Esophagus (tissue), 2 donors: ENCODE measurements around the gene GCSAML. TPM values are rescaled to one million over a fixed set of nuclear protein-coding genes. Genes with fewer than 3 reads are reported as not detected.
"Not testable (repeated sequence)": the region's sequence is repeated elsewhere in the genome, so short reads cannot be mapped to it uniquely, and the experiment has no call there.

Source experiments
- H3K27ac ChIP-seq, 2 donors: one replicate each; pipeline ENCODE4 v1.5.1; 2013; ENCODE audit warnings: low read depth in 2 of 2, mild to moderate bottlenecking in 2 of 2, inconsistent platforms in 1 of 2, low read length in 1 of 2, moderate library complexity in 1 of 2
- H3K27me3 ChIP-seq, 2 donors: one replicate each; pipeline ENCODE4 v1.6.1; 2013; ENCODE audit warnings: low read length in 2 of 2, control low read depth in 1 of 2, mild to moderate bottlenecking in 1 of 2; ENCODE audit not compliant: insufficient read depth in 2 of 2, control insufficient read depth in 1 of 2
- H3K36me3 ChIP-seq, 2 donors: one replicate each; pipeline ENCODE4 v1.6.1; 2013; ENCODE audit warnings: low read length in 1 of 2; ENCODE audit not compliant: control insufficient read depth in 2 of 2, insufficient read depth in 2 of 2
- H3K4me1 ChIP-seq, 2 donors: one replicate each; pipeline ENCODE4 v1.6.1; 2013; ENCODE audit warnings: low read length in 1 of 2; ENCODE audit not compliant: control insufficient read depth in 2 of 2, insufficient read depth in 2 of 2
- H3K4me3 ChIP-seq, 2 donors: one replicate each; pipeline ENCODE4 v1.5.1; 2013; ENCODE audit warnings: low read length in 2 of 2, mild to moderate bottlenecking in 2 of 2, low read depth in 1 of 2, moderate library complexity in 1 of 2
- H3K9me3 ChIP-seq, 2 donors: one replicate each; pipeline ENCODE4 v1.6.1; 2013; ENCODE audit warnings: mild to moderate bottlenecking in 2 of 2, low read depth in 1 of 2, low read length in 1 of 2, moderate library complexity in 1 of 2; ENCODE audit not compliant: control insufficient read depth in 2 of 2, insufficient read depth in 1 of 2
- WGBS, 2 donors: extraction: QIAGEN DNeasy Blood & Tissue Kit; methylation state at CpG; one replicate each; pipeline ENCODE4 v1.1.7; 2013; 5-methylcytosine and 5-hydroxymethylcytosine counted together
- polyA plus RNA-seq, 2 donors: library from polyadenylated mRNA; stranded (reverse); fragments of 200-250 nt; gene quantifications; one replicate each; pipeline ENCODE4 v1.2.3, GENCODE V29; 2013
- donor health status: healthy with polysubstance abuse.
- donor health status: Bipolar disorder and iron deficiency.

The GCSAML gene
- under 1 TPM; 0.06 TPM for polyA plus RNA-seq

DNA sequence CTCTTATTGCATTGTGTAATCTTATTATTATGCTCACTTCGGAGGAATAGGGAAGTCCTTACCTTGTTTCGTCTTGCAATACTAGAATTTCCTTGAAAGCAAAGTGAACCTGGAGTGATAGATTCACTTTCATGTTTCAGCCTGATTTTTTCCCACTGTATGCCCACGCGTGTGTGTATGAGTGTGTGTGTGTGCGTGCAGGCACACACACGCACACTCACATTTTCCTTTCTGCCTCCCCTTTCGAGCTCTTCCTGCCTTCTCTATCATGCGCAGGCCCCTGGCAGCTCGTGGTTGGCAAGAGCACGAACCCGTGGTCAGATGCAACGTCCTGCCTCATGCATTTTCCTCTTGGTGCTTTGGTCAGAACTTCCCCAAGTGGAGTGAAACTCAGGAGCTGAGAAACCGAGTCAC lies at the start of gene GCSAML:
TSS of gene GCSAML (plus strand) at position 366 of the 414 bp plus-strand sequence. CDS start 58 bp downstream, outside the sequence.
- WGBS, 2 donors = 69 to 72% methylated on average over 13 of the region's 13 CpGs
- H3K36me3 ChIP-seq = peaks cover 0 to 2% of the 10 kb centered on the region in 2 donors
- H3K27ac ChIP-seq = no peak within 1 kb of the TSS
- no peak within 1 kb of the TSS for H3K4me3 ChIP-seq
- H3K27me3 ChIP-seq = peaks cover 0 to 3% of the 10 kb centered on the region in 2 donors
- no peaks in the 10 kb centered on the region for H3K4me1 ChIP-seq
- peaks cover 3 to 4% of the 10 kb centered on the region in 2 donors for H3K9me3 ChIP-seq

DNA sequence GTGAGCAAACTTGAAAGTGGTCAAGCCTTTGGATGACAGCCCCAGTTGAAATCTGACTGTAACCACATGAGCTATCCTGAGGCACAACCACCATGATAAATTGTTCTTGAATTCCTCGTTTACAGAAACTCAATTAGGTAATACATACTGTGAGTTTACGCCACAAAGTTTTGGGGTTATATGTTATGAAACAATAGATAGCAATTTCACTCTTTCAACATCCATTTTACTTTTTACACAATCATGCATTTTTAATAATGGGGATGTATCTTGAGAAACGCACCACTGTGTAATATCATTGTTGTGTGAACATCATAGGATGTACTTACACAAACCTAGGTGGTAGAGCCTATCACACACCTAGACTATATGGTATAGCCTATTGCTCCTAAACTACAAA lies 48.1 kb upstream of the GCSAML start:
- no peaks in the 10 kb centered on the region for H3K36me3 ChIP-seq
- no peaks in the 10 kb centered on the region for H3K4me1 ChIP-seq
- H3K9me3 ChIP-seq = no peaks in the 10 kb centered on the region
- H3K27me3 ChIP-seq = no peaks in the 10 kb centered on the region
- 53 to 79% methylated on average over 3 of the region's 3 CpGs for WGBS, 2 donors
- no peak overlapping the region for H3K4me3 ChIP-seq
- H3K27ac ChIP-seq = no peak overlapping the region

DNA sequence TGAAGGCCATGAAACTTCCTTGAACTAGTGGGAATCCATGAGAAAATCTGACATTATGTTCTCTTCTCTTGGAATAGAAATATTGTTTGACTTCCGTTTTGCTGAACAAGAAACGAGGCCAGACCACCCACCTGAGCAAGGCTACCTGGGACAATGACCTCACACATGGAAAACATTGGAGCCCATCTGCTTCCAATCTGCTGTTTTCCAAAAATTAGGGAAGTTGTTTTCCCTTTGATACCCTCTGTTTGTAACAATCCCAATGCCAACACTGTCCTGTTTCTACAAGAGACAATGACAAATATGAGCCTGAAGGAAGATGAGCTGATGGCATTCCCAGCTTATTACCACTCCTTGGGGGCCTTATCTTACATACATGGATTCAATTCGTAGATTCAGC lies 42.1 kb upstream of the GCSAML start:
- WGBS, 2 donors = 29 to 35% methylated on average over 3 of the region's 3 CpGs
- no peak overlapping the region for H3K4me3 ChIP-seq

DNA sequence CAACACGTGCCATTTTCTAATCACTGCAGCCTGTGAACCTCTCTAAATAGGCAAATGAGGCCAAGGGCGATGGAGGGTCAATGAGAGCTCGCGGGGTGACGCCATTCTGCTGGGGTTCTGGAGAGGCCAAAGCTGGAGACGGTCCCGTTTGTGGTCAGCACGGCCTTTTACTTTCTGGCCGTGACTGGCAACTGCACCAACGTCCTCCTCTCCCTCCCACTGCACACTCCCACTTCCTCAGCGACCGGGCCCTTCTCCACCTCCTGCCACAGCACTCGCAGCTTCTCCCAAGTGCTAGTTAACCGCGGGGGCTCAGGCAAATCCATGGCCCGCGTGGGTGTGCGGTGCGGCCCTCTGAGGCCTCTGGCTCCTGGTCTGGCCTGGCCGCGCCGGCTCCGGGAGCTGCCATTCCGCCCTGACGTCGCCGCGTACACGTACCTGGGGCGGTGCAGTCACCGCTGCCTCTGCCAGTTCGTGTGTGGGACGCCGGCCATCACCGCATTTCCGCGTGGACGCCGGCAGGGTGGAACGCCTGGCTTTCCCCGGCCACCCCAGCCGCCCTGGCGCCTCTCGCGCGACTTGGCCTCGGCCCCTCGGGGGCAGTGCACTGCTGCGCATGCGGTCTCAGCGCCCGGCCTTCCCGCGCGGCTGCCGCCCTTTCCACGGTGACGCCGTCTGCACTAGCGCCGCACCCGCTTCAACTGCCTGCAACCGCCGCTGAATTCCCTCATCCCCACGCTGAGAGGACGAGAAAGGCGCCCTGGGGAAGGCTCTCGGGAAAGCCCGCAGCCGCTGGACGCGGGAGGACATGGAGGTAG lies 30.9 kb upstream of the GCSAML start:
- H3K4me3 ChIP-seq = no peak overlapping the region
- WGBS, 2 donors = 51 to 57% methylated on average over 71 to 72 of the region's 72 CpGs
- no peaks in the 10 kb centered on the region for H3K36me3 ChIP-seq
- no peaks in the 10 kb centered on the region for H3K4me1 ChIP-seq
- peaks cover 0 to 4% of the 10 kb centered on the region in 2 donors for H3K27me3 ChIP-seq
- no peak overlapping the region for H3K27ac ChIP-seq
- H3K9me3 ChIP-seq = peaks cover 8 to 11% of the 10 kb centered on the region in 2 donors

More for the DNA sequence above, 42.1 kb upstream of the GCSAML start:
- Histone ChIP-seq H3K27me3 (no peaks in the 10 kb centered on the region), H3K36me3 (no peaks in the 10 kb centered on the region), H3K4me1 (no peaks in the 10 kb centered on the region), H3K9me3 (no peaks in the 10 kb centered on the region), H3K27ac (no peak overlapping the region)

DNA sequence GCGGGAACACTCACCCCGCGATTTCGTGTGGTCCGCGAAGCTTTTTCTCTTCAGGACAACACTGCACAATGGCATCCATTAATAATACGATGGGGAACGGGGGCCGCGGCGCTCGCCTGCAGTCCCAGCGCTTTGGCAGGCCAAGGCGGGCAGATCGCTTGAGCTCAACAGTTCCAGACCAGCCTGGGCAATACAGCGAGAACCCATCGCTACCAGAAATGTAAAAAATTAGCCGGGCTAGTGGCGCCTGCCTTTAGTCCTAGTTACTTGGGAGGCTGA lies 30.4 kb upstream of the GCSAML start:
- Histone ChIP-seq H3K27ac (no peak overlapping the region), H3K9me3 (peaks cover 8 to 9% of the 10 kb centered on the region in 2 donors), H3K4me3 (no peak overlapping the region), H3K36me3 (no peaks in the 10 kb centered on the region), H3K27me3 (peaks cover 0 to 4% of the 10 kb centered on the region in 2 donors), H3K4me1 (no peaks in the 10 kb centered on the region)
- 81 to 83% methylated on average over 19 of the region's 19 CpGs for WGBS, 2 donors

DNA sequence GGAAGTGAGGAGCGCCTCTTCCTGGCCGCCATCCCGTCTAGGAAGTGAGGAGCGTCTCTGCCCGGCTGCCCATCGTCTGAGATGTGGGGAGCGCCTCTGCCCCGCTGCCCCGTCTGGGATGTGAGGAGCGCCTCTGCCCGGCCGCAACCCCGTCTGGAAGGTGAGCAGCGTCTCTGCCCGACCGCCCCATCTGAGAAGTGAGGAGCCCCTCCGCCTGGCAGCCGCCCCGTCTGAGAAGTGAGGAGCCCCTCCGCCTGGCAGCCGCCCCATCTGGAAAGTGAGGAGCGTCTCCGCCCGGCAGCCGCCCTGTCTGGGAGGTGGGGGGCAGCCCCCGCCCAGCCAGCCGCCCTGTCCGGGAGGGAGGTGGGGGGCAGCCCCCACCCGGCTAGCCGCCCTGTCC lies 27.0 kb upstream of the GCSAML start:
- not testable (repeated sequence) for H3K27me3 ChIP-seq, H3K4me1 ChIP-seq, H3K4me3 ChIP-seq, H3K27ac ChIP-seq, H3K9me3 ChIP-seq, H3K36me3 ChIP-seq
- WGBS, 2 donors = 89 to 90% methylated on average over 13 to 26 of the region's 30 CpGs

DNA sequence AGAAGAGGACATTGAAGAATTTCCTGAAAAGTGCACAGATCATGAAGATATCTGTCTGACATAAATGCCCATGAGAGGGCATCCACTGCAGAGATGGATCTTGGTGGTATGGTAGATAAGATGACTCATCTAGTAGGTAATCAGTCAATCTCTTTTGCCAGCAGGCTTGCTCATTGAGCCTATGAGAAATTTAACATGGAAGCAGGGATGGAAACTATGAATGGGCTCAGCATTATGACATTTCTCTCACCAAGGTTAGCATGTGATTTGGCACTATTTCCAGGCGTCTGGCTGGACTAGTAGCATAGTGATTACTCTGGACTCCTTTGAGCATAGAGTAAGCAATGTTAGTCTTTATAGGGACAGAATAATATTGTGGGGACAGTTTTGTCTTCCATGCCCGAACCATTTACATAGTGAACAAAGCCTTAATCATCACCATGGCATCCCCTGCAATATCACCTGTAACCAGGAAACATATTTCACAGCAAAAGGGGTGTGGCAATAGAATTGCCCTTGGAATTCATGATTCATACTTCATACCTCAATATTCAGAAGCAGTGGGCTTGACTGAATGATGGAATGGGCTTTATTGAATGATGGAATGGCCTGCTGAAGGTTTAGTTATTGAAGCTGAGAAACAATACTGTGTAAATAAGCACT lies 20.0 kb upstream of the GCSAML start:
- no peaks in the 10 kb centered on the region for H3K4me1 ChIP-seq
- peaks cover 4 to 13% of the 10 kb centered on the region in 2 donors for H3K9me3 ChIP-seq
- no peaks in the 10 kb centered on the region for H3K36me3 ChIP-seq
- no peaks in the 10 kb centered on the region for H3K27me3 ChIP-seq
- no peak overlapping the region for H3K4me3 ChIP-seq
- H3K27ac ChIP-seq = no peak overlapping the region
- WGBS, 2 donors = 45 to 58% methylated on average over 2 of the region's 2 CpGs

DNA sequence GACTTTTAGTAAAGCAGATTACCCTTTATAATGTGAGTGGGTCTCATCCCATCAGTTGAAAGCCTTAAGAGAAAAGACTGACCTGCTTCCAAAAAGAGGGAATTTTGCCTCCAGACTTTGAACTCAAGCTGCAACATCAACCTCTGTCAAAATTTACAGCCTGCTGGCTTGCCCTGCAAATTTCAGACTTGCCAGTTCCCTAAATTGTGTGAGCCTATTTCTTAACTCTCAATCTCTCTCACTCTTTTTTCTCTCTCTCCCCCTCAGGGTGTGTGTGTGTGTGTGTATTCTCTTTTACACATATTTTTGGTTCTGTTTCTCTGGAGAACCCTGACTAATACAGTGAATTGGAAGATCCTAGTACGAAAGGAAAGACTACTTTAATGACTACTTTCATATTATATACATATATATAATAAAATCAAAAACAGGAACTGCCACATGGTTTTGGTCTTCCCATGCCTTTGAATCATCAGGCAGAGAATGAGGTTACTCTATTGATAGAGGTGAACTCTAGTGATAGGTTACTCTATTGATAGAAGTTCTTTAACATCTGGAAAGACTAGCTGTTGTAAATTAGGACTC lies 19.1 kb upstream of the GCSAML start:
- Histone ChIP-seq H3K9me3 (peaks cover 4 to 13% of the 10 kb centered on the region in 2 donors), H3K27ac (no peak overlapping the region), H3K36me3 (no peaks in the 10 kb centered on the region), H3K4me1 (no peaks in the 10 kb centered on the region), H3K4me3 (no peak overlapping the region), H3K27me3 (no peaks in the 10 kb centered on the region)
- 69 to 86% methylated on average over 1 of the region's 1 CpG for WGBS, 2 donors

DNA sequence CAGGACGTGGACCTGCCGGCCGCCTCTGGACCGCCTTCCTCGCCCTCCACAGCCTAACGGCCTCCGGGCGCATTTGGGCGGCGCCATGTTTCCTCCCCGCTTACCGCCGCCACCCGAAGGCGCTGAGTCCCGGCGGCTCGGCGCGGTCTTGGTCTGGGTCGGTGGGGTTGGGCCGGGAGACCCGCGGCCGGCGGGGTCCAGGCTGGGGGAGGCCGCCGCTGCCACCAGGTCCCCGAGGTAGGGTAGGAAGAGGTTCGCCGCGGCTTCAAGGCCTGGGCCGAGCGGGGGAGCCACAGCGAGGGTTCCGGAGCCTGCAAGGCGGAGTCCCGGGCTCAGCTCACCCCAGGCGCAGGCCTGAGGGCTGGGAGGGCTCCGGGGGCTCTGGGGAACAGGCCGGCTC lies 18.1 kb upstream of the GCSAML start:
- whole genome bisulfite sequencing, 2 donors = 43 to 56% methylated on average over 41 of the region's 41 CpGs
- no peaks in the 10 kb centered on the region for H3K27me3 ChIP-seq
- H3K9me3 ChIP-seq = peaks cover 4 to 13% of the 10 kb centered on the region in 2 donors
- no peak overlapping the region for H3K4me3 ChIP-seq
- H3K4me1 ChIP-seq = no peaks in the 10 kb centered on the region
- H3K27ac ChIP-seq = no peak overlapping the region
- H3K36me3 ChIP-seq = no peaks in the 10 kb centered on the region
